Muscle of leg (tissue), 11 donors: ENCODE data around the gene GCNT2. TPM values are rescaled to one million over a fixed set of nuclear protein-coding genes. Genes with fewer than 3 reads are reported as not detected.

Experiments used
- DNase-seq: peaks from one replicate; pipeline ENCODE4 v3.0.0; 2013
- H3K27ac ChIP-seq: one replicate; pipeline ENCODE4 v1.5.1; 2013; ENCODE audit warnings: mild to moderate bottlenecking, low read length, control low read depth
- H3K27me3 ChIP-seq: one replicate; pipeline ENCODE4 v1.6.1; 2013; ENCODE audit warnings: low read length; ENCODE audit not compliant: control insufficient read depth, insufficient read depth
- H3K36me3 ChIP-seq: one replicate; pipeline ENCODE4 v1.6.1; 2013; ENCODE audit warnings: low read length; ENCODE audit not compliant: control insufficient read depth, insufficient read depth
- H3K4me1 ChIP-seq: one replicate; pipeline ENCODE4 v1.6.1; 2013; ENCODE audit warnings: low read length; ENCODE audit not compliant: control insufficient read depth, insufficient read depth
- H3K4me3 ChIP-seq: one replicate; pipeline ENCODE4 v1.5.1; 2013; ENCODE audit warnings: low read length, control low read depth
- H3K9me3 ChIP-seq: replicated peaks from 2 replicates; pipeline ENCODE4 v1.6.1; 2013; ENCODE audit warnings: low read depth, low read length; ENCODE audit not compliant: control insufficient read depth
- WGBS: methylation state at CpG from one replicate; pipeline ENCODE4 v1.1.5; 2013; ENCODE audit warnings: missing lambda C conversion rate; ENCODE audit not compliant: insufficient coverage; 5-methylcytosine and 5-hydroxymethylcytosine counted together
- polyA plus RNA-seq, 8 donors: library from polyadenylated mRNA; unstranded; fragments of 120-200 nt; gene quantifications; one replicate each; pipeline versions ENCODE4 v1.2.1 to v1.2.3, GENCODE V29; 2013; ENCODE audit warnings: inconsistent platforms in 1 of 8, low replicate concordance in 1 of 8; ENCODE audit not compliant: insufficient read length in 8 of 8, insufficient read depth in 1 of 8
- total RNA-seq: library from RNA; stranded (reverse); fragments of 120-200 nt; gene quantifications from one replicate; pipeline ENCODE4 v1.2.4, GENCODE V29; 2013

The GCNT2 gene
- total and polyA plus RNA-seq, 9 donors = 1.8 to 3.8 (median 2.7) TPM

- no peaks in the 10 kb centered on the region for H3K36me3 ChIP-seq
- H3K27ac ChIP-seq = no peak overlapping the region
- DNase-seq = no peak
- H3K4me1 ChIP-seq = no peaks in the 10 kb centered on the region
- 57% methylated on average over 1 of the region's 2 CpGs for WGBS
- H3K27me3 ChIP-seq = no peaks in the 10 kb centered on the region
- H3K4me3 ChIP-seq = no peak overlapping the region
- H3K9me3 ChIP-seq = no peaks in the 10 kb centered on the region
These were observed 21.1 kb downstream of the GCNT2 start for GRCh38 chr6:10542213-10542612.

- no peaks in the 10 kb centered on the region for H3K4me1 ChIP-seq
- H3K36me3 ChIP-seq = no peaks in the 10 kb centered on the region
- H3K27ac ChIP-seq = no peak overlapping the region
- WGBS = 100% methylated on average over 2 of the region's 2 CpGs
- no peak for DNase-seq
- H3K9me3 ChIP-seq = no peaks in the 10 kb centered on the region
- H3K4me3 ChIP-seq = no peak overlapping the region
- no peaks in the 10 kb centered on the region for H3K27me3 ChIP-seq
These were observed 22.3 kb downstream of the GCNT2 start for GRCh38 chr6:10543488-10543887.

GRCh38 chr6:10545482-10545881 is 24.3 kb downstream of the GCNT2 start:
- no peaks in the 10 kb centered on the region for H3K27me3 ChIP-seq
- no peaks in the 10 kb centered on the region for H3K36me3 ChIP-seq
- no peak overlapping the region for H3K27ac ChIP-seq
- H3K9me3 ChIP-seq = no peaks in the 10 kb centered on the region
- 40% methylated on average over 1 of the region's 4 CpGs for WGBS
- DNase-seq = no peak
- H3K4me3 ChIP-seq = no peak overlapping the region
- H3K4me1 ChIP-seq = no peaks in the 10 kb centered on the region

GRCh38 chr6:10547809-10548208 is 26.7 kb downstream of the GCNT2 start:
- Histone ChIP-seq H3K27ac (no peak overlapping the region), H3K36me3 (no peaks in the 10 kb centered on the region), H3K4me1 (no peaks in the 10 kb centered on the region), H3K4me3 (no peak overlapping the region), H3K9me3 (no peaks in the 10 kb centered on the region), H3K27me3 (no peaks in the 10 kb centered on the region)
- no peak for DNase-seq

- H3K9me3 ChIP-seq = no peaks in the 10 kb centered on the region
- H3K27ac ChIP-seq = no peak overlapping the region
- H3K36me3 ChIP-seq = no peaks in the 10 kb centered on the region
- no peak overlapping the region for H3K4me3 ChIP-seq
- no peak for DNase-seq
- H3K4me1 ChIP-seq = no peaks in the 10 kb centered on the region
- WGBS = no CpG with 5 or more reads among the region's 1 CpG
- H3K27me3 ChIP-seq = no peaks in the 10 kb centered on the region
These were observed 29.6 kb downstream of the GCNT2 start for GRCh38 chr6:10550764-10551163.

- peaks cover 8% of the 10 kb centered on the region for H3K4me1 ChIP-seq
- H3K9me3 ChIP-seq = no peaks in the 10 kb centered on the region
- H3K4me3 ChIP-seq = no peak overlapping the region
- DNase-seq = no peak
- H3K36me3 ChIP-seq = no peaks in the 10 kb centered on the region
- H3K27me3 ChIP-seq = peaks cover 2% of the 10 kb centered on the region
- WGBS = no CpG with 5 or more reads among the region's 5 CpGs
- H3K27ac ChIP-seq = no peak overlapping the region
These were observed 31.2 kb downstream of the GCNT2 start for GRCh38 chr6:10552270-10552810.

GRCh38 chr6:10553871-10554270 is 32.7 kb downstream of the GCNT2 start:
- WGBS = 80% methylated on average over 1 of the region's 1 CpG
- Histone ChIP-seq H3K27ac (no peak overlapping the region), H3K4me1 (peaks cover 10% of the 10 kb centered on the region), H3K27me3 (peaks cover 2% of the 10 kb centered on the region), H3K4me3 (no peak overlapping the region), H3K9me3 (no peaks in the 10 kb centered on the region), H3K36me3 (no peaks in the 10 kb centered on the region)
- no peak for DNase-seq

GRCh38 chr6:10554826-10555225 is 33.7 kb downstream of the GCNT2 start:
- Histone ChIP-seq H3K9me3 (no peaks in the 10 kb centered on the region), H3K4me3 (no peak overlapping the region), H3K4me1 (peaks cover 10% of the 10 kb centered on the region), H3K27me3 (peaks cover 2% of the 10 kb centered on the region), H3K36me3 (no peaks in the 10 kb centered on the region), H3K27ac (no peak overlapping the region)
- WGBS = 55% methylated on average over 6 of the region's 7 CpGs
- DNase-seq = no peak

GRCh38 chr6:10555625-10556309 is 34.6 kb downstream of the GCNT2 start:
- peak overlapping the region; percentile 41 for H3K4me3 ChIP-seq
- H3K27ac ChIP-seq = peak overlapping the region; percentile 29
- 2% methylated on average over 16 of the region's 22 CpGs for WGBS
- H3K4me1 ChIP-seq = peaks cover 10% of the 10 kb centered on the region
- H3K9me3 ChIP-seq = no peaks in the 10 kb centered on the region
- peak; percentile 71 for DNase-seq
- H3K27me3 ChIP-seq = peaks cover 4% of the 10 kb centered on the region
- H3K36me3 ChIP-seq = no peaks in the 10 kb centered on the region

GRCh38 chr6:10556589-10556988 is 35.4 kb downstream of the GCNT2 start:
- H3K4me1 ChIP-seq = peaks cover 10% of the 10 kb centered on the region
- H3K27me3 ChIP-seq = peaks cover 6% of the 10 kb centered on the region
- DNase-seq = no peak
- H3K4me3 ChIP-seq = peak overlapping the region; percentile 41
- no peaks in the 10 kb centered on the region for H3K36me3 ChIP-seq
- H3K9me3 ChIP-seq = no peaks in the 10 kb centered on the region
- WGBS = 39% methylated on average over 5 of the region's 6 CpGs
- no peak overlapping the region for H3K27ac ChIP-seq

GRCh38 chr6:10556992-10557391 is 35.8 kb downstream of the GCNT2 start:
- 68% methylated on average over 2 of the region's 6 CpGs for WGBS
- Histone ChIP-seq H3K4me1 (peaks cover 10% of the 10 kb centered on the region), H3K36me3 (no peaks in the 10 kb centered on the region), H3K27me3 (peaks cover 6% of the 10 kb centered on the region), H3K4me3 (no peak overlapping the region), H3K27ac (no peak overlapping the region), H3K9me3 (no peaks in the 10 kb centered on the region)
- no peak for DNase-seq
